Femur (tissue), 1 donor: Measurements from ENCODE around the gene EAF2.
"Not testable (repeated sequence)": the region's sequence is repeated elsewhere in the genome, so short reads cannot be mapped to it uniquely, and the experiment has no call there.

Experiments
- DNase-seq: peaks from one replicate; pipeline ENCODE4 v3.0.0-alpha.2; 2017

Gene EAF2

GRCh38 chr3:121834671-121835464 is at the start of gene EAF2, which contains the start of gene IQCB1:
TSS of gene EAF2 (plus strand) at chr3:121835209. CDS start at chr3:121835286, 77 bp downstream.
TSS of gene IQCB1 (minus strand) at chr3:121835060. CDS start at chr3:121828960, 6,100 bp downstream.
- peak; percentile 98 for DNase-seq

- no peak for DNase-seq
Measured at GRCh38 chr3:121786485-121786884, 48.5 kb upstream of the EAF2 start.

- DNase-seq: no peak
Measured at GRCh38 chr3:121793078-121793477, 41.9 kb upstream of the EAF2 start.

- no peak for DNase-seq
Measured at GRCh38 chr3:121794264-121794983, 40.6 kb upstream of the EAF2 start.

GRCh38 chr3:121796970-121797369 is 38.0 kb upstream of the EAF2 start:
- no peak for DNase-seq

- DNase-seq: no peak
Measured at GRCh38 chr3:121800906-121801305, 34.1 kb upstream of the EAF2 start.

GRCh38 chr3:121803771-121804320 is 31.2 kb upstream of the EAF2 start:
- no peak for DNase-seq

- DNase-seq: no peak
Measured at GRCh38 chr3:121809249-121809648, 25.8 kb upstream of the EAF2 start.

GRCh38 chr3:121817753-121818152 is 17.3 kb upstream of the EAF2 start:
- DNase-seq: no peak

- DNase-seq: no peak
Measured at GRCh38 chr3:121818578-121818977, 16.4 kb upstream of the EAF2 start.

GRCh38 chr3:121819236-121819635 is 15.8 kb upstream of the EAF2 start:
- DNase-seq: no peak

- DNase-seq: no peak
Measured at GRCh38 chr3:121821421-121822199, 13.4 kb upstream of the EAF2 start.

- DNase-seq: no peak
Measured at GRCh38 chr3:121822973-121823372, 12.0 kb upstream of the EAF2 start.

GRCh38 chr3:121834157-121834670 is 795 bp upstream of the EAF2 start:
- DNase-seq: peak; percentile 23

- DNase-seq: no peak
Measured at GRCh38 chr3:121835465-121835801, 424 bp downstream of the EAF2 start.

- DNase-seq: no peak
Measured at GRCh38 chr3:121836064-121836463, 1.1 kb downstream of the EAF2 start.

GRCh38 chr3:121836481-121836880 is 1.5 kb downstream of the EAF2 start:
- DNase-seq: no peak

GRCh38 chr3:121839962-121840361 is 5.0 kb downstream of the EAF2 start:
- DNase-seq: no peak

- DNase-seq: no peak
Measured at GRCh38 chr3:121844892-121845291, 9.9 kb downstream of the EAF2 start.

- DNase-seq: no peak
Measured at GRCh38 chr3:121852256-121852655, 17.2 kb downstream of the EAF2 start.

GRCh38 chr3:121855555-121855954 is 20.5 kb downstream of the EAF2 start:
- no peak for DNase-seq

GRCh38 chr3:121857778-121858177 is 22.8 kb downstream of the EAF2 start:
- not testable (repeated sequence) for DNase-seq

GRCh38 chr3:121863247-121863646 is 28.2 kb downstream of the EAF2 start:
- not testable (repeated sequence) for DNase-seq
